HG03378 (cell line): ENCODE measurements around the gene HNRNPUL1.

Experiments
- ATAC-seq: cut with Tn5 transposase; IDR thresholded peaks from one replicate; pipeline ENCODE4 v1.9.1; 2021; ENCODE audit warnings: mild to moderate bottlenecking, moderate library complexity; ENCODE audit not compliant: unreplicated experiment

Gene HNRNPUL1

GRCh38 chr19:41307090-41307875, 43.1 kb downstream of the HNRNPUL1 start:
- ATAC-seq, result no peak

- ATAC-seq, result no peak
These were observed 43.8 kb downstream of the HNRNPUL1 start for GRCh38 chr19:41307954-41308449.

- ATAC-seq, result peak; percentile 52
These were observed 44.4 kb downstream of the HNRNPUL1 start for GRCh38 chr19:41308450-41309179.

GRCh38 chr19:41309180-41310032, 45.2 kb downstream of the HNRNPUL1 start:
- ATAC-seq, result no peak

- peak; percentile 55 for ATAC-seq
These were observed 46.1 kb downstream of the HNRNPUL1 start, which contains the start of gene CCDC97 for GRCh38 chr19:41310033-41310831. Gene CCDC97 (plus strand): TSS chr19:41310172. CDS start chr19:41310311, 139 bp downstream.

GRCh38 chr19:41311072-41311471, 46.9 kb downstream of the HNRNPUL1 start:
- no peak for ATAC-seq

GRCh38 chr19:41311613-41312012, 47.4 kb downstream of the HNRNPUL1 start:
- ATAC-seq, result no peak

GRCh38 chr19:41316306-41316920, 52.2 kb downstream of the HNRNPUL1 start:
- ATAC-seq, result no peak

- ATAC-seq, result no peak
These were observed 54.7 kb downstream of the HNRNPUL1 start for GRCh38 chr19:41318696-41319499.

GRCh38 chr19:41319500-41320184, 55.5 kb downstream of the HNRNPUL1 start:
- ATAC-seq, result no peak

GRCh38 chr19:41320185-41320518, 56.0 kb downstream of the HNRNPUL1 start:
- ATAC-seq, result no peak

- no peak for ATAC-seq
These were observed 56.4 kb downstream of the HNRNPUL1 start for GRCh38 chr19:41320568-41320967.

- ATAC-seq, result no peak
These were observed 57.0 kb downstream of the HNRNPUL1 start for GRCh38 chr19:41321204-41321599.

- ATAC-seq, result no peak
These were observed 57.6 kb downstream of the HNRNPUL1 start for GRCh38 chr19:41321600-41322270.

- no peak for ATAC-seq
These were observed 58.3 kb downstream of the HNRNPUL1 start for GRCh38 chr19:41322451-41322850.

- no peak for ATAC-seq
These were observed 58.9 kb downstream of the HNRNPUL1 start for GRCh38 chr19:41323023-41323422.

GRCh38 chr19:41323430-41324125, 59.4 kb downstream of the HNRNPUL1 start:
- no peak for ATAC-seq
